T-helper 2 cell treated with Interferon-gamma antibody and Interleukin-4, amounts not matched to agents 100 ng/mL and 5 ng/mL, for 36 hours (primary cell): ENCODE results near the gene STXBP2. TPM values are rescaled to one million over a fixed set of nuclear protein-coding genes. Genes with fewer than 3 reads are reported as not detected.

Source experiments
- intact Hi-C: fragments of 100-400 bp; cut with micrococcal nuclease; formaldehyde crosslinking; loops from one replicate; pipeline ENCODE4 v1.15.1; 2023
- total RNA-seq: library from RNA; stranded (reverse); gene quantifications from 2 replicates; pipeline ENCODE4 v1.2.3, GENCODE V29; 2022

STXBP2 gene
- total RNA-seq = 124 and 129 TPM in 2 replicates

DNA sequence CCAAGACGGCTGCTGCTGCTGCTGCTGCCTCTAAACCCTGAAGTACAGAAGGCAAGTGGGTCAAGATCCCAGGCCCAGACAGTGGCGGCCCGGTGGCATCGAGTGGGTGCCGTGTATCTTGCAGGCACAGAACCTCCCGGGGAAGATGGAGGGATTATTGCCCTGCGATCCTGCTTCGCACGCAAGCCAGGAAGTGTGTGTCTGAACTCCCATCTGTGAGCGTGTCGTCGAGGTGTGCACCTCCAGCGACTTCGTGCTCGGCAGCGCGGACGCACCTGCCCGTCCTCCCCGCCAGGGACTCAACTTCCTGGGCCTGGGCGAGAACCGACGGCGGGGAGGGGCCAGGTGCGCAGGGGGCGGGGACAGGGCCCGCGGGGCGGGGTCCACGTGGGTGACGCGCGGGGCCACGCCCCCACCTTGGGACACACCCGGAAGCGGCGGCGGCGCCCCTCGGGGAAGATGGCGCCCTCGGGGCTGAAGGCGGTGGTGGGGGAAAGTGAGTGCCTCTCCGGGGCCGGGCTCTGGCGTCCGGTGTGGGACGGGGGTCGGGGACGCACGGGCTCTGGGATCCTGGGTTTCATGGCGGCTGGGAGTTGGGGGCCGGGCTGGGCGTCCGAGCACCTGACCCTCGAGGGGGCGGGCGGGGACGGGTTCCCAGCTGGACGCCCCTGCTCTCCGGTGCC, at the start of gene STXBP2:
Gene STXBP2 (plus strand): TSS at position 420 of the 683 bp plus-strand sequence. CDS start 40 bp downstream, at position 460.
- intact Hi-C loops = no loop called here

DNA sequence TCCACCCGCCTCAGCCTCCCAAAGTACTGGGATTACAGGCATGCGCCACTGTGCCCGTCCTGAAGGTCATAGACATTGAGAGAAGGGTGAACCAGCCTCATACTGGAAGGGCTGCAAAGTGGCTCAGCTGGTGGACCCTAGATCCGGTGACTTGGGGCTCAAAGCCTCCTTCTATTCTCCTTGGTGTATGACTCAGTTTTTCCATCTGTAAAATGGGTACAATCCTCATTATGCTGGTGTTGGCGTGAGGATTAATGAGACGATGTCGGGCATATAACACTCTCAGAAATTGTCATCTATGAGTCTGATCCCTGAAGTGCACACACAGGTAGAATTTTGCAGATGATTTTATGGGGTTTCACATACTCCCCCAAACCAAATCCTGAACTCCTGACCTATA, 47.1 kb upstream of the STXBP2 start:
- intact Hi-C loops = no loop called here

DNA sequence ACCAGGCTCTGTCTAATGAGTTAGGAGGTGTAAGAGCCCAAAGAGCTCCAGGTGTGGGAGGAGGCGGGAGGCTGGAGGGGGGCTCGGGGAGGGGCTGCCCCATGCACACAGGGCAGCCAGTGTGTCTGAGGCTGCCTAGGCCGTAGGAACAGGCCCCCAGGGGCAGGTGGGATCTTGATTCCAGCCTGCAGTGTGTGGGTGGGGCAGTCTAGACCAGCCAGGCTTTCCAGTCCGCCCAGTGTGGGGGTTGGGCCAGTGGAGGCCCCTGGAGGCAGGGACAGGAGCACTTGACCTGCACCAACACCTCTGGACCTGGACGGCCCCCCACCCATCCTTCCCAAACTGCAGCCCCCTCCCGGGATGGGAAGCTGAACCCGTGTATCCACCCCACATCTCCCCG, 46.7 kb upstream of the STXBP2 start:
- intact Hi-C loops = no loop called here

DNA sequence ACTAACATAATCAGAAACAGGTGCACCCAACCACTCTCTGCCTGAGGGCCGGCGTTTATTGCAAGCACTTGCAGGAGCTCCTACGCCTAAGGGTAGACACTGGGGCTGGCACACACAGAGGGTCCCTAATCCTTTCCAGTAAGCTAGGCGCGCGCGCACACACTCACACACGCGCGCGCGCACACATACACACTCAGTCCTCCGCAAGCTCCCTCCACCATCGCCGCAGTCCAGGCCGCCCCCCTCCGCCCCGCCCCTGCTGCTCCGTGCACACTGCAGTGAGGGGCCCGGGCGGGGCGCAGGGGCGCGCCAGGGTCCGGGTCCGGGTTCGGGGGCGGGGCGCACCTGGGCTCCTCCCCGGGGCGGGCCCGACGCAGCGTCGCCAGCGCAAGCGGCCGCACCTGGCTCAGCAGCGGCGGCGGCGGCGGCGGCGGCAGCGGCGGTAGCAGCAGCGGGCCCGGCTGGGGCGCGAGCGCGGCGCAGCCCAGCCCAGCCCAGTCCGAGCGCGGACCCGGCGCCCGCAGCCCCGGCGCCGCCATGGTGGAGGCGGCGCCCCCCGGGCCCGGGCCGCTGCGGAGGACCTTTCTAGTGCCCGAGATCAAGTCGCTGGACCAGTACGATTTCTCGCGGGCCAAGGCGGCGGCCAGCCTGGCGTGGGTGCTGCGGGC, 41.3 kb upstream of the STXBP2 start, which contains the start of gene CAMSAP3:
Gene CAMSAP3 (plus strand): TSS at position 398 of the 668 bp plus-strand sequence. CDS start 140 bp downstream, at position 538.
- intact Hi-C loops = no loop called here

DNA sequence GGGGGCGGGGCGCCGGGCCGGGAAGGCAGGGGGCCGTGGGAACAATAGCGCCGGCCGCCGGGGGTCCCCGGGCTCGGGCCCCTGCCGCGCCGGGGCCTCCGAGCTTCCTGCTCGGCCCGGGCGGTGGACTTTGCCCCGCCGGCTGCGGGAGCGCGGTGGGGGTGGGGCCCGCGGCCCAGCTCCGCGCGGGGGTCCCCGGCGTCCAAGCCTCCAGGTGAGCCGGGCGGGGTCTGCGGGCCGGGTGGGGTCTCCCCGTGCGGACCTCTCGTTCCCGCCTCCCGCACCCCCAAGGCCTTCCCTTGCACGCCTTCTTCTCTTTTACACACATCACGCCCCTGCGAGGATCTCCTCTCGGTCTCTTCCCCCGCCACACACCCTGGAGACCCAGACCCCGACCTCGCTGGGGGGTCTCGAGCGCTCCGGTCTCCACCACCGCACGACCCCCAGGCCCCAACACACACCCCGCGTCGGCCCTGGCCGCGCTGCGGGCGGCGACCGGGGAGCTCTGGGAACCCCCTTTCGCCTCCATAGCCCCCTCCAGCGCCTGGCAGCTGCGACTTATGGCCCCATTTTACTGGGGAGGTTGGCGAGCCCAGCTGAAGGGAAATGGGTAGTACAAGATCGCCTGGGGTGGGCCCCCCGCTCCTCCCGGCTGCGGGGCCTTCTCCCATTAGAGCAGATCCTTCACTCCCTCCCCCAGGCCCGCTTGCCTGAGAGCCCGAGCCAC, 40.5 kb upstream of the STXBP2 start:
- intact Hi-C loops = no loop called here

DNA sequence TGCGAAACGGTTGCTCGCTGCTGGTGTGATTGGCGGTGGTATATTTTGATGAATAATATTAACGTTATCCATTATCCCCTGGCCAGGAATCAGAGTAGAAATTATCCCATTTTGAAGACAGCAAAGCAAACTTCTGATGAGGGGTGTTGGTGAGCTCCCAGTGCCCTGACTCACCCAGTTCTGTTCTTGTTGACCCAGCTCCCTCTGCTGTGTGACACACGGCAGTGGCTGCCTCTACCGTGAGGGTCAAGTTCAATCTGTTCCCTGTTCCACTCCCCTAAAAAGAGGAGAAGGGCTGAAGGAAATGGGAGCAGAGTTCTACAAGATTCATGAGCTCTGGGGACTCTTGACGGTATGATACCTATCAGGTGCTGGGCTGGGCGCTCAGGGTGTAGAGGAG, 39.2 kb upstream of the STXBP2 start:
- intact Hi-C loops = no loop called here

DNA sequence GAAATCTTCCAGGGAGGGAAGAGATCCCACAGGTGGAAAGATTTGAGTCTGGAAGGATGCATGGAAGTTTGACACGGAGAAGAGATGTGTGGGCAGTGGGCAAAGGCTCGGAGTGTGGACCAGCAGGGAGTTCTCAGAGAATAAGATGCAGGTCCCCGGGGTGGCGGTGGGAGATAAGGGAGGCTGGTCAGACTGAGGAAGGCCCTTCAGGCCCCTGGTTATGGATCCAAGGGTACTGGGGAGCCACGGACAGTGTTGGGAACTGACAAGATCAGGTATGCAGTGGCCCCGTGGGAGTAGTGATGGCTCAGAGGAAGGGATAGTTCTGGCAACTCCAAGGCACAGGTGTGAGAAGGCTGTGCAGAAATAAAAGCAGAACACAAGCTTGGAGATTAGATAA, 38.7 kb upstream of the STXBP2 start:
- intact Hi-C loops = no loop called here

DNA sequence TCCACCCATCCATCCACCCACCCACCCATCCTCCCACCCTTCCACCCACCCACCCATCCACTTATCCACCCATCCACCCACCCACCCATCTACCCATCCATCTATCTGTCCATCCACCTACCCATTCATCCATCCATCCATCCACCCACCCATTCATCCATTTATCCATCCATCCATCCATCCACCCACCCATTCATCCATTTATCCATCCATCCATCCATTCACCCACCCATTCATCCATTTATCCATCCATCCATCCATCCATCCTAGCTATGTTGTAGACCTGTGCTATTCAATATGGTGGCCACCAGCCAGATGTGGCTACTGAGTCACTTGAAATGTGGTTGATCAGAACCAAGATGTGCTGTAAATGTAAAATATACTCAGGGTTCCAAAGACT, 36.2 kb upstream of the STXBP2 start:
- intact Hi-C loops = no loop called here

DNA sequence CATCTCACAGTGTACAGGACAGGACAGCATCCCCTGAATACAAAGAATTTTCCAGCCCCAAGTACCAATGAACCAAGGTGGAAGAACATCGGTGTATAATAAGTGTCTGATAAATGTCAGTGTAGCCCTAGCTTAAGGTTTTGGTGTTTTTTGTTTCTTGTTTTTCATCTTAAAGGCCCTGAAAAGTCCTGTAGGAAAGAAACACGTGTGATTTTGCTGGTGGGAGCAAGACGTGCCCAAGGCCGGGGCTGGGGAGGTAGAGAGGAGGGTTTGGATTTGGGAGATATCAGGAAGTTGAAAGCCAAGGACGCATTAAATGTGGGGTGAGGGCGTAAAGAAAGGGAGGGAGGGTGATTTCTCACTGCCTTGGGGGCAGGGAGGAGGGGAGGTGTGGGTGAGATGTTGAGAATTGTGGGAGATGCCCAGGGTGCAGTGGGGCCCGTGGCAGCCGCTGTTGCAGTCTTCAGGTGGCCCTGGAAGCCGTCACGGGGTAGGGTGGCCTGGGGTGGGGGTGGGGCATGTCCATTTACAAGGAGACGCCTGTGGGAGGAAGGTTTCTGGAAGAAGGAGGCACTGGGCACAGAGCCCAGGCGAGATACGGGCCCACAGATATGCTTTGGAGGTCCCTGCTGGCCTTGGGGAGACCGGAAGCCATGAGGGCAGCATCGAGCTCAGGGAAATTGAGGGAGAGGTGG, 34.5 kb upstream of the STXBP2 start:
- intact Hi-C loops = no loop called here

DNA sequence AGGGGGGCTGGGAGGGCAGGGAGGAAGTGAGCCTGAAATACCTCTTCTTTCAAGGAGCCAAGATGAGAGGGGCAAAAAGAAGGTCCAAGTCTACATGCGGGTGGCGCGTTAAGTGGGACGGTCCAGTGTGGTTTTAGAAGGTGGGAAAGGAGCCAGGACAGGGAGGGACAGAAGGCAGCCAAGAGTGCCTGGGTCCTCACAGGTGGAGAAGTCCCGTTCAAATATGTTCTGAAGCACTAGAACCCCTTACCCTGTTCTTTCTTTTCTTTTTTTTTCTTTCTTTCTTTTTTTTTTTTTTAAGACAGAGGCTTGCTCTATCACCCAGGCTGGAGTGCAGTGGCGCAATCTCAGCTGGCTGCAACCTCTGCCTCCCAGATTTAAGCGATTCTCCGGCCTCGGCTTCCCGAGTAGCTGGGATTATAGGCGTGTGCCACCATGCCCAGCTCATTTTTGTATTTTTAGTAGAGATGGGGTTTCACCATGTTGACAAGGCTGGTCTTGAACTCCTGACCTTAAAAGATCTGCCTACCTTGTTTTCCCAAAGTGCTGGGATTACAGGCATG, 33.9 kb upstream of the STXBP2 start:
- intact Hi-C loops = no loop called here

DNA sequence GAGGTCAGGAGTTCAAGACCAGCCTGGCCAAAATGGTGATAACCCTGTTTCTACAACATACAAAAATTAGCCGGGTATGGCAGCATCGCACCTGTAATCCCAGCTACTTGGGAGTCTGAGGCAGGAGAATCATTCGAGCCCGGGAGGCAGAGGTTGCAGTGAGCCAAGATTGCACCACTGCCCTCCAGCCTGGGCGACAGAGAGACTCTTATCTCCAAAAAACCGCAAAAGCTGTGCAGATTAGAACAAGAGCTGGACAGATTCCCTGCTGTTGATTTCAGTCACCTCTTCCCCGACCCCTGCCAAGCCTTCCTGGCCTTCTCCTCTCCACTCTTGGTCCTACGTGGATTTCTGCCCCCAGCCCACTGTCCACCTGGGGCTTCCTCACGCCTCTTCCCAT, 33.0 kb upstream of the STXBP2 start:
- intact Hi-C loops = no loop called here

DNA sequence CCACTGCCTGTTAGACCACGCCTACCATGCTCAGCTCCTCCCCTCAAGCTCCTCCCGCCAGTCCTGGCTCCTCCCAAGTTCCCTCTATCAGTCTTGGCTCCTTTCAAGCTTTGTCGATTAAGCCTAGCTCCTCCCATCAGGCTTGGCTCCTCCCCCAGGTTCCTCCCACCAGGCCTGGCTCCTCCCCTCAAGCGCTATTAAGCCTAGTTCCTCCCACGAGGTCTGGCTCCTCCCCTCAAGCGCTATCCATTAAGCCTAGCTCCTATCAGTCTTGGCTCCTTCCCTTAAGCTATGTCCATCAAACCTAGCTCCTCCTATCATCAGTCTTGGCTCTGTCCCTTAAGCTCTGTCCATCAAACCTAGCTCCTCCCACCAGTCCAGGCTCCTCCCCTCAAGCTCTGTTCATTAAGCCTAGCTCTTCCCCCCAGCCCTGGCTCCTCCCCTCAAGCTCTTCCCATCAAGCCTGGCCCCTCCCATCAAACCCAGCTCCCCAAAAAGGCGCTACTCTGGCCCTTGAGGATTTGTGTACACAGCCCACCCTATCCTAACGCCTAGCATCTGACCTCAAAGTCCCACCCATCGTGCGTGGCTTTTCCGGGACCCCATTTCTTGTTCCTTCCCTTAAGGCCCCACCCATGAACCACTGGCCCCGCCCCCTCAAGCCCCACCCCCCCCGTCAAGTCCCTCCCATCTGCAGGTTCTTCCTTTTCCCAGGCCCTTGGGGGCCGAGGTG, 31.3 kb upstream of the STXBP2 start:
- intact Hi-C loops = no loop called here

DNA sequence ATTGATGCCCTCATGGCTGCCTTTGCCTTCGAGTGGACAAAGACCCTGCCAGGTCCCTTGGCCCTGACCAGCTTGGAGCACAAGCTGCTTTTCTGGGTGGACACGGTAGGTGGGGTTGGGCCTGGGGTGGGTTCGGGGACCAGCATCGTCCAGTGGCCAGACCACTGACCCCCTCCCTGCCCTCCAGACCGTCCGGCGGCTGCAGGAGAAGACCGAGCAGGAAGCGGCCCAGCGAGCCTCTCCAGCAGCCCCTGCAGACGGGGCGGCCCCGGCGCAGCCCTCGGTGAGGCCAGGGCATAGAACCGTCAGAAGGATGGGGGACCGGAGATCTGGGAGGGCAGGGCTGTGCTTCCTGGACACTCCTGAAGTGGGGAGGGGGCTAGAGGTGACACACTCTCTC, 30.6 kb upstream of the STXBP2 start:
- intact Hi-C loops = no loop called here

DNA sequence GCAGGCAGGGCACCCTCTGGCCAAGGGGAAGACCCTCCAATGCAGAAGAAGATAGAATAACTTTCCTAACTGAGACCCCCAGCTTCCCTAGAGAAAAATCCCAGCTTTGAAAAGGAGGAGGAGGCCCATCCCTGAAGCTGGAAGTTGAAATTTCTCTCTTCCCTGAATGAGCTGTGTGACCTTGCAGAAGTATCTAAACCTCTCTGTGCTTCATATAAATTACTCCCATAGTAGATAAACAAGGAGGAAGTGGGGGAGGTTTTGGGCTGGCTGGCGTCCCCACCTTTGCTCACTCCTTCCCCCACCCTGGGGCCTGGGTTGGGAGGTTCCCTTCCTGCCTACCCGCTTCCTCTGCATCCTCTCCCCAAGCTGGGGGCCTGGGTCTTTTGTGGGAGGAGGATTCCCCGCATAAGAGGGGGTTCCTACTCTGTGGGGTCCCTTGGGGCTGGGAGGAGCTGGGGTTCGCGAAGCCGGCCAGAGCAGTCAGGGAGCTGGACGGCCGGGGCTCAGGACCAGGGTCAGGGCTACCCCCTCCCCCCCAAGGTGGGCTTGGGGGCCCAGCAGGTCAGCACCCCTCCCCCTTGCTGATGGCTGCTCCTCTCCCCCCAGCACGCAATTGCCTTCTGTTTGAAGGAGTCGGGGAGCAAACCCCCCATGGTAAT, 29.6 kb upstream of the STXBP2 start:
- intact Hi-C loops = no loop called here

DNA sequence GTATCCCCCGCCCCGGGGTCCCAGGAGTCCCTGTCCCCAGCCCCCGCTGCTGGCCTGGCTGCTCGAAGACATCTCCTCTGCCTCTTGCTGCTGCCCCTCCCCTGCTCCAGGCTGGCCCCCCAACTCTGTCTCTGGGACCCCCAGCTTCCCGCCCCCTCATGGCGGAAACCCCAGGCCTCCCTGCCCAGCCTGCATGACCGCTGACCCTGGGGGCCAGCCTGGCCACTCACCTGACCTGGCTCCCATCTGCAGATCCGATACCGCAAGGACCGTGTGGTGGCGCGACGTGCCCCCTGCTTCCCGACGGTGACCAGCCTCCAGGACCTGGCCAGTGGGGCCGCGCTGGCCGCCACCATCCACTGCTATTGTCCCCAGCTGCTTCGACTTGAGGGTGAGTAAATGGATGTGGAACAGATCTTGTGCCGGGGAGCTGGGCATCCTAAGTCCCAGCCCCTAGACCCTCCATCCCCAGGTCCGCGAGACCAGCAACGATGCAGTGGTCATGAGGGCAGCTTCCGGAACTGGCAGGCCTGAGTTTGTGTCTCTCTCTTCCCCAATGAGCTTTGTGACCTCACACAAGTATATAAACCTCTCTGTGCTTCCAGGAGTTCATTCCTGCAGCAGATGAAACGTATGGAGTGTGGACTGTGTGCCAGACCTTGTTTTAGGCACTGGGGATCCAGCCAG, 28.9 kb upstream of the STXBP2 start:
- intact Hi-C loops = no loop called here

DNA sequence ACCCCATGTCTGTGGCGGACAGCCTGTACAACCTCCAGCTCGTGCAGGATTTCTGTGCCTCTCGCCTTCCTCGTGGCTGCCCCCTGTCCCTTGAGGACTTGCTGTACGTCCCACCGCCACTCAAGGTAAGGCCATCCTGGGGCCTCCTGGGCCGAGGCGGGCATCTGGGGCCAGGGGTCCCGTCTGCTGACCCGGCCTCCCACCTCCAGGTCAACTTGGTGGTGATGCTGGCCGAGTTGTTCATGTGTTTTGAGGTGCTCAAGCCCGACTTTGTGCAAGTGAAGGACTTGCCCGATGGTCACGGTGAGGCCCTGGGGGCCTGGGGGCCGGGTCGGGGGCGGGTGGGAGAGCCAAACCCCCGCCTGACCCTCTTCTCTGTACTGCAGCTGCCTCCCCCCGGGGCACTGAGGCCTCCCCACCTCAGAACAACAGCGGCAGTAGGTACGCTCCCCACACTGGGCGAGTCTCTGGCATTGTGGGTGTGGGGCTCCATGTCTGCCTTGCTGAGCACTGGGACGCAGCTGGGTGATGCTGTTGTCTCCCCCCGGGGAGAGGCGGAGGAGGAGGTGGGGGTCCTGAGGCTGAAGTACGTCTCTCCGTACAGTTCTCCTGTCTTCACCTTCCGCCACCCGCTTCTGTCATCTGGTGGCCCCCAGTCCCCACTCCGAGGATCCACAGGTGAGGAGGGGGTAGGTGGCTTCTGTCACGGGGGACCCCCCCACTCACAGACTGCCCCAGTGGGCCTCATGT, 26.2 kb upstream of the STXBP2 start:
- intact Hi-C loops = no loop called here

DNA sequence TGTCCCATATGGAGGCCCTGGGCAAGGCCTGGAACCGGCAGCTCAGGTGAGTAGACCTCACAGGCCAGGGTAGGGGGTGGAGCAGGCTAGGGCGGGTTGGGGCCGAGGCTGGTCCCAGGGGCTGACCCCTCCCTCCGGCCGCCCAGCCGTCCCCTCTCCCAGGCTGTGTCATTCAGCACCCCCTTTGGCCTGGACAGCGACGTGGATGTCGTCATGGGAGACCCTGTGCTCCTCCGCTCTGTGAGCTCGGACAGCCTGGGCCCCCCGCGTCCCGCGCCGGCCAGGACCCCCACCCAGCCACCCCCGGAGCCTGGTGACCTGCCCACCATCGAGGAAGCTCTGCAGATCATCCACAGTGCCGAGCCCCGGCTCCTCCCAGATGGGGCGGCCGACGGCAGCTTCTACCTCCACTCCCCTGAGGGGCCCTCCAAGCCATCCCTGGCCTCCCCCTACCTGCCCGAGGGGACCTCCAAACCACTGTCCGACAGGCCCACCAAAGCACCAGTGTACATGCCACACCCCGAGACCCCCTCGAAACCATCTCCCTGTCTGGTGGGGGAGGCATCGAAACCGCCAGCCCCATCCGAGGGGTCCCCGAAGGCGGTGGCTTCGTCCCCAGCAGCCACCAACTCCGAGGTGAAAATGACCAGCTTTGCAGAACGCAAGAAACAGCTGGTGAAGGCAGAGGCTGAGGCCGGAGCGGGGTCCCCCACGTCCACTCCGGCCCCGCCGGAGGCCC, 25.2 kb upstream of the STXBP2 start:
- intact Hi-C loops = no loop called here
